Prostate gland (tissue), 2 donors: ENCODE results near the gene ASXL3.

Experiments
- POLR2A ChIP-seq: fragments of 450-650 bp; IDR thresholded peaks from one replicate; pipeline ENCODE4 v1.6.1; 2016; ENCODE audit warnings: antibody characterized with exemption, mild to moderate bottlenecking
- TF ChIP-seq, protein P1 (sequence below), 4 experiments: fragments of 200-600 bp in 2 of 4; fragments of 450-650 bp in 2 of 4; sonication (generic) in 2 of 4; IDR thresholded peaks; 1 replicate in 3 of 4; 2 replicates in 1 of 4; pipeline ENCODE4 v1.5.1; 2016 to 2019; ENCODE audit warnings: antibody characterized with exemption in 4 of 4, mild to moderate bottlenecking in 2 of 4, moderate library complexity in 2 of 4

- TF ChIP-seq, protein P1, sequence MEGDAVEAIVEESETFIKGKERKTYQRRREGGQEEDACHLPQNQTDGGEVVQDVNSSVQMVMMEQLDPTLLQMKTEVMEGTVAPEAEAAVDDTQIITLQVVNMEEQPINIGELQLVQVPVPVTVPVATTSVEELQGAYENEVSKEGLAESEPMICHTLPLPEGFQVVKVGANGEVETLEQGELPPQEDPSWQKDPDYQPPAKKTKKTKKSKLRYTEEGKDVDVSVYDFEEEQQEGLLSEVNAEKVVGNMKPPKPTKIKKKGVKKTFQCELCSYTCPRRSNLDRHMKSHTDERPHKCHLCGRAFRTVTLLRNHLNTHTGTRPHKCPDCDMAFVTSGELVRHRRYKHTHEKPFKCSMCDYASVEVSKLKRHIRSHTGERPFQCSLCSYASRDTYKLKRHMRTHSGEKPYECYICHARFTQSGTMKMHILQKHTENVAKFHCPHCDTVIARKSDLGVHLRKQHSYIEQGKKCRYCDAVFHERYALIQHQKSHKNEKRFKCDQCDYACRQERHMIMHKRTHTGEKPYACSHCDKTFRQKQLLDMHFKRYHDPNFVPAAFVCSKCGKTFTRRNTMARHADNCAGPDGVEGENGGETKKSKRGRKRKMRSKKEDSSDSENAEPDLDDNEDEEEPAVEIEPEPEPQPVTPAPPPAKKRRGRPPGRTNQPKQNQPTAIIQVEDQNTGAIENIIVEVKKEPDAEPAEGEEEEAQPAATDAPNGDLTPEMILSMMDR (IDR thresholded peaks at IDR 0.05): no peak
- no peak for TF ChIP-seq POLR2A
Observed at GRCh38 chr18:33694593-33694992, 116.6 kb downstream of the ASXL3 start.
